Right cardiac atrium (tissue), 5 donors: ENCODE data around the gene SGTB. TPM values are rescaled to one million over a fixed set of nuclear protein-coding genes. Genes with fewer than 3 reads are reported as not detected.
"Not testable (repeated sequence)": the region's sequence is repeated elsewhere in the genome, so short reads cannot be mapped to it uniquely, and the experiment has no call there.

Source experiments
- ATAC-seq, 2 donors: fragments of 200-7000 bp; cut with Tn5 transposase; one replicate each; pipeline versions ENCODE4 v1.8.0 to v1.9.1; 2020; ENCODE audit warnings: moderate library complexity in 2 of 2, mild to moderate bottlenecking in 1 of 2
- DNase-seq, 3 donors: peaks; one replicate each; pipeline ENCODE4 v3.0.0-alpha.2; 2020
- H3K27ac ChIP-seq: one replicate; pipeline ENCODE4 v1.5.1; 2013; ENCODE audit warnings: mild to moderate bottlenecking, low read length, control low read depth, moderate library complexity
- H3K27me3 ChIP-seq: one replicate; pipeline ENCODE4 v1.6.1; 2013; ENCODE audit not compliant: control insufficient read depth, insufficient read depth
- H3K4me1 ChIP-seq: one replicate; pipeline ENCODE4 v1.6.1; 2013; ENCODE audit warnings: low read length; ENCODE audit not compliant: control insufficient read depth, insufficient read depth
- H3K4me3 ChIP-seq: one replicate; pipeline ENCODE4 v1.5.1; 2013; ENCODE audit warnings: low read length, control low read depth
- H3K9me3 ChIP-seq: one replicate; pipeline ENCODE4 v1.6.1; 2013; ENCODE audit warnings: low read length; ENCODE audit not compliant: control insufficient read depth
- WGBS: extraction: QIAGEN DNeasy Blood & Tissue Kit; methylation state at CpG from one replicate; pipeline ENCODE4 v1.1.7; 2013; 5-methylcytosine and 5-hydroxymethylcytosine counted together
- intact Hi-C, 4 donors: fragments of 100-400 bp; cut with DNase I; formaldehyde crosslinking; loops; one replicate each; pipeline versions ENCODE4 v1.11.0 to v1.14.0; 2022 to 2023
- polyA plus RNA-seq: library from polyadenylated mRNA; stranded (reverse); fragments of 200-250 nt; gene quantifications from one replicate; pipeline ENCODE4 v1.2.3, GENCODE V29; 2013
- total RNA-seq, 4 donors: library from RNA; stranded (reverse); fragmentation: NEBNext Ultra II Directional; extraction: Animal tissue kit (Norgen Biotek cat#: 25700); gene quantifications; one replicate each; pipeline ENCODE4 v1.2.1, GENCODE V29; 2021
- donor health status: healthy with polysubstance abuse.
- donor health status: DM: no; HTN: yes; CAD: no.
- donor health status: DM: no; HTN: no; CAD: no.
- donor health status: DM: no; HTN: yes; CAD: no; lungs with severe emphysema.
- donor health status: DM: yes; HTN: yes; CAD: no.

SGTB gene
- total and polyA plus RNA-seq, 5 donors = 2.6 to 10.2 (median 9.0) TPM

DNA sequence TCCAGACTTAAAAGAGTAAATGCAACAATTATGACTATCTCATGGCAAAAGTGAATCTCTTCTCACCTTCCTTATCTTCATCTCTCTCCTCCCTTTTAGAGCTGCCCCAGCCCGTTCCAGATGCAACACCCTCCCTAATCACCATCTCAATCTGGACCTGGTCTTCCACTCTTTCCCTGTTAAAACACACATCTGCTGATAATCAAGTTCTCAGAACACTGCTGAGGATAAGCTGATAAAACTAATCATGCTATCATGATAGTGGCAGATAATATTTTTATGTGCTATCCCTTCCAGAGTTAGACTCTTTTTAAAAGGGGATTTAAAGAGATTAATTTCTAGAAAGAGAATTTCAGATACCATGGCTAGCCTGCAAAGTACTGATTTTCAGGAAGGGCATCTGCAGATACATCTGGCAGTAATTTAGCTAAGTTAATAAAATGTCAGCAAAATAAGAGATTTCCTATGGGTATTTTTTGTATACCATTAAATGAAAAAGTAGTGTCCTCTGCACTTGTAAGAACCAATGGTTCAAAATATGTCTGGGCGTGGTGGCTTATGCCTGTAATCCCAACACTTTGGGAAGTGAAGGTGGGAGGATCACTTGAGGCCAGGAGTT, 17.2 kb downstream of the SGTB start:
- intact Hi-C loops = no loop called here
- no peak for ATAC-seq
- WGBS = 75% methylated on average over 2 of the region's 2 CpGs

DNA sequence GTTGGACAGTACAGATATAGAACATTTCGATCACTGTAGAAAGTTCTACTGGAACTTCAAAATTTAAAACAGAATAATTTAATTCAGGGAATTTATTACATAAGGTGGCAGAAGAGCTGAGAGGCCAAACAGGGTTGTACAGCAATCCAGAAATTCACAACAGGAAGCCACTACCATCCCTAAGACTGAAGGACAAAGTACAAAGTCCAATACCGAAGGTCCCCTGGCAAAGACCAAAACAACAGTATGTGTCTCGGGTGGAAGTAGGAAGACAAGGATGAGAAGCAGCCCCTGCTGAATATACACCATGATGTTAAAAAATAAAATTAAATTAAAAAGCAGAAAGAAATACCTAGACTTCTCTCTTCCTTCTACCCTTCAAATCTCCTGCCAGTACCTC, 19.9 kb downstream of the SGTB start:
- Histone ChIP-seq H3K4me3 (no peak overlapping the region), H3K4me1 (no peaks in the 10 kb centered on the region), H3K27me3 (no peaks in the 10 kb centered on the region), H3K27ac (no peak overlapping the region), H3K9me3 (no peaks in the 10 kb centered on the region)
- intact Hi-C loops = no loop called here
- WGBS = 97% methylated on average over 3 of the region's 3 CpGs
- no peak for ATAC-seq
- DNase-seq = no peak

More for the DNA sequence above, 17.2 kb downstream of the SGTB start:
- Histone ChIP-seq H3K27me3 (no peaks in the 10 kb centered on the region), H3K4me3 (no peak overlapping the region), H3K4me1 (no peaks in the 10 kb centered on the region), H3K9me3 (no peaks in the 10 kb centered on the region), H3K27ac (no peak overlapping the region)
- no peak for DNase-seq

DNA sequence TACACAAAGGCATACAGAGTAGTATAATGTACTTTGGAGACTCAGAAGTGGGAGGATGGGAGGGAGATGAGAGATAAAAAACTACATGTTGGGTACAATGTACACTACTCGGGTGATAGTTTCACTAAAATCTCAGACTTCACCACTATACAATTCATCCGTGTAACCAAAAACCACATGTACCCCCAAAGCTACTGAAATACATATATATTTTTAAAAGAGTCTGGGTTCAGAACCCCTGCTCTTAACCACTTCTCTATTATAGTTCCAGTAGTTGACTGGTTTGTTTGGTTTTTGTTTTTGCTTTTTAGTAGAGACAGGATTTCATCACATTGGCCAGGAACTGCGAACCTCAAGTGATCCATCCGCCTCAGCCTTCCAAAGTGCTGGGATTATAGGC, 22.6 kb downstream of the SGTB start:
- H3K9me3 ChIP-seq = no peaks in the 10 kb centered on the region
- DNase-seq = no peak
- no peak overlapping the region for H3K27ac ChIP-seq
- H3K27me3 ChIP-seq = no peaks in the 10 kb centered on the region
- ATAC-seq = no peak
- H3K4me1 ChIP-seq = no peaks in the 10 kb centered on the region
- intact Hi-C loops = no loop called here
- no peak overlapping the region for H3K4me3 ChIP-seq
- 92% methylated on average over 4 of the region's 4 CpGs for WGBS

DNA sequence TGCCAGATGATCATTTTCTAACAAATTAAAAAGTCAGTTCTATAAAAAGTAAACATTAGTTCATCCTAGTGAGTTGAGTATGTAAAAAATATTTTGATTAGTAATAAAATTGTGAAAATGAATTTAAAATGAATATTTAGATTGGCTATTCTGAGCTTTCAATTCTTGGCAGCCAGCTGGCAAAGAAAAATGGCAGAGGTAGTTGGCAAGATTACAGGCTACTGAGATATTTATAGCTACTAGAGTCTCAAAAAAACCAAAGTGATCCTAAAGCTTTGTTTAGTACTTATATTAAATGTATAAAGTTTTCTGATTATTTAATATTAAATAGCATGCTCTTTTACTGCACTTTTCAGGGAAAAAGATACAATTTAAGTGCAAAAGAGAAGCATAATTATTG, 25.0 kb downstream of the SGTB start:
- DNase-seq (no peak), ATAC-seq (no peak)
- Histone ChIP-seq H3K4me1 (no peaks in the 10 kb centered on the region), H3K9me3 (no peaks in the 10 kb centered on the region), H3K27me3 (no peaks in the 10 kb centered on the region), H3K4me3 (no peak overlapping the region), H3K27ac (no peak overlapping the region)
- intact Hi-C loops = no loop called here

DNA sequence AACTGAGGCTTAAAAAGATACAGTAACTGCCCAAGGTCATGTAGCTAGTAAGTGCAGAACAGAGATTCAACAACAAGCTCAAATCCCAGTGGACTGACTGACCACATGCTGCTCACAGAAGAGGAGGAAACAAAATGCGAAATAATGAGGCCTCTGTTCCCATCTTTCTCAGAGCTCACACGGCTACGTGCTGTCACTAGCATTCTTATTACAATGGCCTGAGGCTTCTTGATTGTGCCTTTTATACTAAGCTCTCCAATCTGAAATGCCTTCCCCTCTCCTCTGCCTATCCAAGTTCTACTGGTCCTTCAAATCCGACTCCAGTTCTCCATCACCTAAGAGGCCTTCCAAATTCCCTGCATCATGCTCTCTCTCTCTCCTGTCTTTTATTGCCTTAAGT, 26.0 kb downstream of the SGTB start:
- Histone ChIP-seq H3K4me1 (no peaks in the 10 kb centered on the region), H3K9me3 (no peaks in the 10 kb centered on the region), H3K27ac (no peak overlapping the region), H3K27me3 (no peaks in the 10 kb centered on the region), H3K4me3 (no peak overlapping the region)
- WGBS = 94% methylated on average over 4 of the region's 4 CpGs
- intact Hi-C loops = no loop called here
- ATAC-seq = no peak
- DNase-seq = no peak

DNA sequence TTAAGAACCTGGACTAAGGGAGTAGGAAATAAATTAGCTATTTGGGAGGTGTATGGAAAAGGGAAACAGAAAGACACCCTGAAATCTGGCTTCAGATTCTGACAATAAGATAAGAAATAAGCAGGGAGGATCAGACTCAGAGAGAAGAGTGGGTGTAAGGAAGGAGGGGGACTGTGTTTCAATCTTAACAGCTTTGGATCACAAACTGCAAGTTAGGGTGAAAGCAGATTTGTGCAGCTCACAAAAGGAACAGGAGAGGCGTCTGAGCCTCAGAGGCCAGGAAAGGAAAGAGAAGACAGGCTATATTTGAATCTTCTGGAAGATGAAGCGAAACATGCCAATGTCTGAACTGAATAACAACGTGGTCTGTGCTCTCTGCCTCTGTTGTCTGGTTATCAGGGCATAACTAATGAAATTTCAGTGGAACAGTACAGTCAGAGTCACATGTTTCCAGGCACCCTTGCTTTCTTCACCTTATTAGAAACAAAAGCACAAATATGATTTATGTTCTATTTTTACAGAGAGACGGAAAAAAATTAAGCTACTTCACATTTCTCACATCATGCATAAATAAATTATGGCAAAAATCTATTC, 26.6 kb downstream of the SGTB start:
- Histone ChIP-seq H3K4me3 (no peak overlapping the region), H3K4me1 (no peaks in the 10 kb centered on the region), H3K27me3 (no peaks in the 10 kb centered on the region), H3K9me3 (no peaks in the 10 kb centered on the region), H3K27ac (no peak overlapping the region)
- intact Hi-C loops = no loop called here
- DNase-seq = no peak
- ATAC-seq = no peak
- WGBS = 84% methylated on average over 4 of the region's 4 CpGs

DNA sequence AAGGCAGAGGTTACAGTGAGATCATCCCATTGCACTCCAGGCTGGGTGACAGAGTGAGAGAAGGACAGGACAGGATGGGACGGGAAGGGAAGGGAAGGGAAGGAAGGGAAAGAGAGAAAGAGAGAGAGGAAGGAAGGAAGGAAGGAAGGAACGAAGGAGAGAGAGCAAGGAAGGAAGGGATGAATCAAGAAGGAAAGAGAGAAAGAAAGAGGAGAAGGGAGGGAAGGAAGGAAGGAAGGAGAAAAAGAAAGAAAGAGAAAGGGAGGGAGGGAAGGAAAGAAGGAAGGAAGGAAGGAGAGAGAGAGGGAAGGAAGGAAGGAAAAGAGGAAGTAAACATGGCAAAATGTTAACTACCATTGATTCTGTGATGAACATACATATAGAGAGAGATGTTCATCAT, 28.8 kb downstream of the SGTB start:
- DNase-seq (no peak), ATAC-seq (no peak)
- H3K4me1 ChIP-seq = no peaks in the 10 kb centered on the region
- intact Hi-C loops = no loop called here
- 87% methylated on average over 2 of the region's 2 CpGs for WGBS
- H3K27ac ChIP-seq = no peak overlapping the region
- H3K9me3 ChIP-seq = no peaks in the 10 kb centered on the region
- no peak overlapping the region for H3K4me3 ChIP-seq
- H3K27me3 ChIP-seq = no peaks in the 10 kb centered on the region

DNA sequence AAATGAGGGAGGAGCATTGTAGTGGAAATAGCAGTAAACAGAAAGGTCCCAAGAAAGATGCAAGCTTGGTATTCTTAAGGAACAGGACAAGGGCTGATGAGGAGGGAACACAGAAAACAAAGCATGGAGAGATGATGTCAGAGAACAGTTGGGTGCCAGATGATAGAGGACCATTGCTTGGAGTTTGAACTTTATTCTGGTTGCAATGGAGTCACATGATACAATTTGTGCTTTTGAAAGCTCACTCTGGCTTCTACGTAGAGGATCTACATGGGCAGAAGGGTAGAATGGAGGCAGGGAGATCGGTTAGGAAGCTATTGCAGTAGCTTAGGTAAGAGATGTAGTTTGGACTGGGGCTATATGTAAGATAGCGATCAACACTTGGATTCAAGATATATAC, 39.8 kb downstream of the SGTB start:
- no peak for ATAC-seq
- no peaks in the 10 kb centered on the region for H3K9me3 ChIP-seq
- intact Hi-C loops = no loop called here
- H3K27me3 ChIP-seq = no peaks in the 10 kb centered on the region
- 92% methylated on average over 3 of the region's 3 CpGs for WGBS
- H3K27ac ChIP-seq = no peak overlapping the region
- no peaks in the 10 kb centered on the region for H3K4me1 ChIP-seq
- no peak for DNase-seq
- H3K4me3 ChIP-seq = no peak overlapping the region

DNA sequence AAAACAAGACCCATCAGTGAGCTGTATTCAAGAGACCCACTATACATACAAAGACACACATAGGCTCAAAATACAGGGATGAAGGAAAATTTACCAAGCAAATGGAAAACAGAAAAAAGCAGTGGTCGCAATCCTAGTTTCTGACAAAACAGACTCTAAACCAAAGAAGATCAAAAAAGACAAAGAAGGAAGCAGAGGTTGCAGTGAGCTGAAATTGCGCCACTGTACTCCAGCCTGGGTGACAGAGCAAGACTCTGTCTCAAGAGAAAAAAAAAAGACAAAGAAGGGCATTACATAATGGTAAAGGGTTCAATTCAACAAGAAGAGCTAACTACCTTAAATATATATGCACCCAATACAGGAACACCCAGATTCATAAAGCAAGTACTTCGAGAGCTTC, 45.9 kb downstream of the SGTB start:
- ATAC-seq = not testable (repeated sequence)
- WGBS = 91% methylated on average over 3 of the region's 3 CpGs

DNA sequence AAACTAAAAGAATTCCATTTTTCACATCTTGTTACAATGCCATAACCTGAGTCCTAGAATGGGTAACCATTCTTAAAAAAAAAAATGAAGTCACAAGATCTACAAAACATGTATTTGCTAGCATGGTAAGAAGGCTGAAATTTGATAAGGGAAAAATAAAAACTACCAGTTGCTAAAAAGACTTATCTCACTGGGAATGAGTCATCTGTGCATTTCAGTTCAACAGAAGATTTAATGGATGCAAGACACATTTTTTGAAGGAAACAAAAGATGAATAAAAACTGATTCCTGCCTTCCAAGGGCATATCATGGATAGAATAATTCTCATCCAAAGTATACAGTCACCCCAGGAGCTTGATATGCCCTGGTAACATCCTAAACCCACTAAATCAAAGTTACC, 47.2 kb downstream of the SGTB start:
- Histone ChIP-seq H3K27me3 (no peaks in the 10 kb centered on the region), H3K27ac (no peak overlapping the region), H3K4me3 (no peak overlapping the region), H3K4me1 (no peaks in the 10 kb centered on the region), H3K9me3 (no peaks in the 10 kb centered on the region)
- intact Hi-C loops = no loop called here
- no peak for DNase-seq
- no peak for ATAC-seq

More for the DNA sequence above, 45.9 kb downstream of the SGTB start:
- H3K4me1 ChIP-seq, H3K27ac ChIP-seq, intact Hi-C loops, H3K4me3 ChIP-seq, H3K9me3 ChIP-seq, DNase-seq, H3K27me3 ChIP-seq: not testable (repeated sequence)

DNA sequence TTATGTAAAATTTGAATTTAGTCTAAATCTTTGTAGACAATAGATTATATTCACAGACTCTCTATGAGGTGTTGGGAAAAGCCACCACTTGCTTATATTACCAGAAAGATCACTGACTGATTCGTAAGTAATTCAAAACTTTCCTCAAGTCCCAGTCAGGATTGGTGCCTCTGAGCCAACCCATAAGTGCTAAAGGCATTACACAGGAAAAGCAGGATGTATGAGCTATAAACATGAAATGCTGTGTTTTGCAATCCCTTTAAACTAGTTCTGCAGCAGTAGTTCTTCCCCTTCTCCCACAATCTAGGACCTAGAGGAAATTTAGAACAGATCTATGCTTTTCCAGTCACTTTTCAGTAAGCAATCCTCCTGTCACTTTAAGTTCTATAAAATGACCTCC, 49.1 kb downstream of the SGTB start:
- H3K27ac ChIP-seq = no peak overlapping the region
- H3K4me3 ChIP-seq = no peak overlapping the region
- H3K27me3 ChIP-seq = no peaks in the 10 kb centered on the region
- no peak for ATAC-seq
- DNase-seq = no peak
- WGBS = 85% methylated on average over 1 of the region's 1 CpG
- intact Hi-C loops = no loop called here
- no peaks in the 10 kb centered on the region for H3K9me3 ChIP-seq
- H3K4me1 ChIP-seq = no peaks in the 10 kb centered on the region

DNA sequence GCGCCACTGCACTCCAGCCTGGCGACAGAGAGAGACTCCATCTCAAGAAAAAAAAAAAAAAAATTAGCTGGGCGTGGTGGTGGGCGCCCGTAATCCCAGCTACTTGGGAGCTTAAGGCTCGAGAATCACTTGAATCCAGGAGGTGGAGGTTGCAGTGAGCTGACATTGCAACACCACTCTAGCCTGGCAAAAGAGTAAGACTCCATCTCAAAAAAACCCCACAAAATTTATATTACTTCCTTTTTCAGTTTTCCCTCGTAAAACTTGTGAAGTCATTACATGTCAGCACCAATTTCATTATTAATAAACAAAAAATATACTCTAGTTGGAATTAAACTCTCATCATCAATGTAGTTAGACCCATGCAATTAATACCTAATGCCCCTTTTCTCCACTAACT, 53.2 kb downstream of the SGTB start:
- intact Hi-C loops = no loop called here
- no peak overlapping the region for H3K4me3 ChIP-seq

More for the DNA sequence above, 53.2 kb downstream of the SGTB start:
- H3K27ac ChIP-seq = no peak overlapping the region
- DNase-seq = no peak
- no peaks in the 10 kb centered on the region for H3K9me3 ChIP-seq
- no peak for ATAC-seq
- no peaks in the 10 kb centered on the region for H3K27me3 ChIP-seq
- no peaks in the 10 kb centered on the region for H3K4me1 ChIP-seq
- WGBS = 73% methylated on average over 7 of the region's 7 CpGs
